GM12874 (cell line): ENCODE results near the gene CHCHD6.

Experiments used
- TF ChIP-seq, protein P1 (sequence below): IDR thresholded peaks from 2 replicates; pipeline ENCODE4 v1.5.1; 2011; ENCODE audit warnings: low read depth, mild to moderate bottlenecking, control low read depth, low read length, moderate library complexity; ENCODE audit not compliant: insufficient read depth

The CHCHD6 gene

DNA sequence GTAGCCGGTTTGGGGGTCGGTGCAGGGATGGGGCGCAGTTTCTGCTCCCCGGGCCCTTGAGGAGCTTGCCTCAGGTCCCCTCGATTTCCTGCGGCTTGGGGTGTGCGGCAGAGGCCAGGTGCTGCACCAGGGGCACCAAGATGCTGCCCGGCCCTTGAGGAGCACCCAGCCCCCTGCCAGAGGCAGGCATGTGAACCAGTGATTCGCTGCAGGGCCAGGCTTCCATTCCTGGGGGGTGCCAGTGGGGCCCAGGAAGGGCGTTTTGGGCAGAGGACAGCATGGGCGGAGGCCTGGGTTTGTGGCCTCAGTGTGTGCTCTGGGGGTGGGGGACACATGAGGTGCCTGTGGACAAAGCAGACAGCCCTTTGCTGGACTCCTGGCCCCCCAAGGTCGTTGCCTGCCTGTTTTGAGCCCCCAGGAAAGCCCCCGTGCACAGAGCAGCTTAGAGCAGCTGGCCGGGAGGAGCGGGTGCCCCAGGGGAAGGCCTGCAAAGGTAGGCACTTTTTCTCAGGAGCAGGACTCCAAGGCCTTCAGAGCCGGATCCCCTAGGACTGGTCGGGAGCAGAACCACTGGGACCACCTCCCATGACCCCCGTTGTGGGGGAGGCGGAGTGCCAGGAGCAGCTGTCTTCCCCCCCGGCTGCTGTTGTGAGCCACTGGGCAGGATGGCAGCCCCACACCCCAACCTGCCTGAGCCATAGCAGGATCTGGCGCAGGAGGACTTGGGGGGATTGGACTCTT, 280.5 kb downstream of the CHCHD6 start:
- TF ChIP-seq, protein P1, sequence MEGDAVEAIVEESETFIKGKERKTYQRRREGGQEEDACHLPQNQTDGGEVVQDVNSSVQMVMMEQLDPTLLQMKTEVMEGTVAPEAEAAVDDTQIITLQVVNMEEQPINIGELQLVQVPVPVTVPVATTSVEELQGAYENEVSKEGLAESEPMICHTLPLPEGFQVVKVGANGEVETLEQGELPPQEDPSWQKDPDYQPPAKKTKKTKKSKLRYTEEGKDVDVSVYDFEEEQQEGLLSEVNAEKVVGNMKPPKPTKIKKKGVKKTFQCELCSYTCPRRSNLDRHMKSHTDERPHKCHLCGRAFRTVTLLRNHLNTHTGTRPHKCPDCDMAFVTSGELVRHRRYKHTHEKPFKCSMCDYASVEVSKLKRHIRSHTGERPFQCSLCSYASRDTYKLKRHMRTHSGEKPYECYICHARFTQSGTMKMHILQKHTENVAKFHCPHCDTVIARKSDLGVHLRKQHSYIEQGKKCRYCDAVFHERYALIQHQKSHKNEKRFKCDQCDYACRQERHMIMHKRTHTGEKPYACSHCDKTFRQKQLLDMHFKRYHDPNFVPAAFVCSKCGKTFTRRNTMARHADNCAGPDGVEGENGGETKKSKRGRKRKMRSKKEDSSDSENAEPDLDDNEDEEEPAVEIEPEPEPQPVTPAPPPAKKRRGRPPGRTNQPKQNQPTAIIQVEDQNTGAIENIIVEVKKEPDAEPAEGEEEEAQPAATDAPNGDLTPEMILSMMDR = no peak

DNA sequence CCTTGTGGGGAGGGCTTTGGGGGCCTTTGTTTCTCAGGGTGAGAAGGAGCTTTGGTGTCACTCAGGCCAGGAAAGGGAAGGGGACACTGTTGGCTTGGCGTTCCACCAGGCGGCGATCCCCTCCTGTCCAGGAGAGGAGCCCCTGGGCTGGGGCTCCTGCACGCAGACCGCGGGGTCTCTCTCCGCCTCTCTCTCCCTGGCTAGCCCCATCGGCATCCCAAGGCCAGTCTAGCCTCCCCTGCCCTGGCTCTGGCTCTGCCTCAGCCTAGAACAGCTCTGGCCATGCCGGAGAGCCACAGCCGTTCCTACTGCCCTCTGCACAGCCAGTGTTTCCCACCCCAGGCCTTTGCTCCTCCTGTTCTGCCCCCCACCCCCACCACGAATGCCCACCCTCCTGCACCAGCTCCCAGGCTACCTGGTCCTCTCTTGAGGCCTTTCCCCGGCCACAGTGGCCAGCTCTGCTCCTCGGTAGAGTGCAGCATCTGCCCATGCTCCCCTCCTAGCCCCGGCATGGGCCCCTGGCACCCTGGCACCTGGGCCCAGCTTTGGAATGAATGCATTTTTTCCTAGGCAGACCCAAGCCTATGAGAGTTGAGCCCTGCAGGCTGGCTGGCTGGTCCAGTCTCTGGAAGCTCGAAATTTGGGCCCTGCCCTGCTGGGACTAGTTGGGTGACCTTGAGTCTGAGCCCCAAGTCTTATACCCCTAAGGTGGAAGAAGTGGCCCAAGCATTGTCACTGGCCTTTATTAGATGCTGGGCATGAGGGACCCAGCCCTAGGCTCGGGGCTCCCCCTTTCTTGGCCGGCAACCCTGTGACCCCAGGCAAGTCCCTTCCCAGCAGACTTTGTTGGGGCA, 281.3 kb downstream of the CHCHD6 start:
- TF ChIP-seq, protein P1 = no peak

DNA sequence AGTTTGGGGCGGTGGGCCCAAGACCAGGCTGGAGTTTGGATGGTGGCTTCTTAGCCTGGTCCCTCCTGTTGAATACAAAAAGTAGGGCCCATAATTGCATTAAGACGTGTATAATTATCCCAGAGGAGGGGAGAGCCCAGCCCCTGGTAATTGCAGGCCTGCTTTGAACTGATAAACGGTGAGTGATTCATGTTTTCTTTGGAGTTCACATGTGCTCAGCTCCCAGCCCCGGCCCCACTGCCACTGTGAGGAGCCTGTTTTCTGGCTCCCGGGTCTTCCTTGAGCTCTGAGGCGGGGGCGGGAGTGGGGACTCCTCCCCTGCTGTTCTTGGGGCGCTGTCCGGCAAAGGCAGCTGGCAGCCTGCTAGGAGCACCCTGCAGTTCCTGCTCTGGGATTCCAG, 282.0 kb downstream of the CHCHD6 start:
- TF ChIP-seq, protein P1 = no peak

DNA sequence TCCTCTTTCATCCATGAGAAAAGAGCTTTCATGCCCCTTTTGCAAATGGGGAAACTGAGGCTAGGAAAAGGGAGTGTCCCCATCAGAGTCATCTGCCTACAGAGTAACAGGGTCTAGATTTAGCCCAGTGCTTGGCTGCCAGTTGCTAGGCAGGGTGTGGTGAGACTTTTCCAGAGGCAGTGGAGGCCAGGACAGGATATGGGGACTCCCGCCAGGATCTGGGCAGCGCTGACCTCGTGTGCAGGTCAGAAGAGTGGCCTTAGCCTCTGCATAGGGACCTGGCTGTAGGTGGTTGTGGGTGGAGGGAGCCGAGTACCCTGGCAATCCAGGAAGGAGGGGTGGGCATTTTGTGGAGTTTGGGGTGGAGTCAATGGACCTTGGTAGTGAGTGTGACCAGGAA, 283.1 kb downstream of the CHCHD6 start:
- TF ChIP-seq, protein P1 = no peak

DNA sequence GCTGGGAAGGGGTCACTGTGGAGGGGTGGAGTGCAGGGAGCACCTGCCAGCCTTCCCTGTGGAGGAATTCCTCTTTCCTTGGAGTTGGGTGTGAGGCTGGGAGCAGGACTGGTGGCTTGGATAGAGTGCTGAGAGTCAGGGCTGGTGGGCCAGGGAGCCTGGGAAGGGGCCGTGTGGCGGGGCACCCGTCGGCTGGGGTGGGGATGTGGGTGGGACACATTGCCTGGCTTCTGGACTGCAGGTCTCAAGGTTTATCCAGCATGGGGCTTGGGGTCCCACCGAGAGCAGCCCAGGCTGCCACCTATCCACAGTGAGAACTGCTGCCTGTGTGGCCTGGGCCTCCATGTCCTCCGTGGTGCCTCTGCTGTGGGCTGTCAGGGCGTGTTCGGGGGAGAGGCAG, 283.6 kb downstream of the CHCHD6 start:
- TF ChIP-seq, protein P1 = no peak

DNA sequence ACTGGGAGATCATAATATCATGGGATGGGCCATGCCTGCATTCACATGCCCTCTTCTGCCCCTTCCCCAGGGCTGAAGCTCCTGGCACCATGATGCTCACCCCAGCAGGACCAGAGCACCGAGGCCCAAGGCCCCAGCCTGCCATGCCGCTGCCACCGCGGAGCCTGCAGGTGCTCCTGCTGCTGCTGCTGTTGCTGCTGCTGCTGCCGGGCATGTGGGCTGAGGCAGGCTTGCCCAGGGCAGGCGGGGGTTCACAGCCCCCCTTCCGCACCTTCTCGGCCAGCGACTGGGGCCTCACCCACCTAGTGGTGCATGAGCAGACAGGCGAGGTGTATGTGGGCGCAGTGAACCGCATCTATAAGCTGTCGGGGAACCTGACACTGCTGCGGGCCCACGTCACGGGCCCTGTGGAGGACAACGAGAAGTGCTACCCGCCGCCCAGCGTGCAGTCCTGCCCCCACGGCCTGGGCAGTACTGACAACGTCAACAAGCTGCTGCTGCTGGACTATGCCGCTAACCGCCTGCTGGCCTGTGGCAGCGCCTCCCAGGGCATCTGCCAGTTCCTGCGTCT, 284.5 kb downstream of the CHCHD6 start:
- TF ChIP-seq, protein P1 = no peak

DNA sequence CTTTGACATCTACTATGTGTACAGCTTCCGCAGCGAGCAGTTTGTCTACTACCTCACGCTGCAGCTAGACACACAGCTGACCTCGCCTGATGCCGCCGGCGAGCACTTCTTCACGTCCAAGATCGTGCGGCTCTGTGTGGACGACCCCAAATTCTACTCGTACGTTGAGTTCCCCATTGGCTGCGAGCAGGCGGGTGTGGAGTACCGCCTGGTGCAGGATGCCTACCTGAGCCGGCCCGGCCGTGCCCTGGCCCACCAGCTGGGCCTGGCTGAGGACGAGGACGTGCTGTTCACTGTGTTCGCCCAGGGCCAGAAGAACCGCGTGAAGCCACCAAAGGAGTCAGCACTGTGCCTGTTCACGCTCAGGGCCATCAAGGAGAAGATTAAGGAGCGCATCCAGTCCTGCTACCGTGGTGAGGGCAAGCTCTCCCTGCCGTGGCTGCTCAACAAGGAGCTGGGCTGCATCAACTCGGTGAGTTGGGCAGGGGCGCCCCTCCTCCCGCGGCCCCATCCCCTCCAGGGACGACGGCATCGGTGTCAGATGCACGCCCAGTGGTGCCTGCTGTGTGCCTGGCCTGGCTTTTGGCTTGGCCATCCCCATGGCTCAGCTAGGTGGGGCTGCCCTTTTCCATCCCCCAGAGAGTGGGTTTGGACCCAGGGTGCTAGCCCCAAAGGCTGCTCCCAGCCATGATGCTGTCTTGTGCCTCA, 285.4 kb downstream of the CHCHD6 start:
- TF ChIP-seq, protein P1 = no peak
